ENCODE results near the gene MED13L.

- no peak for TF ChIP-seq CTCF (IDR thresholded peaks at IDR 0.05; ENCODE audit: borderline replicate concordance, extremely low read depth, low read length, poor library complexity, severe bottlenecking)
- no peak for TF ChIP-seq EZH2 (IDR thresholded peaks at IDR 0.05; ENCODE audit: borderline replicate concordance, low read depth, low read length, severe bottlenecking)
These were observed 238.4 kb downstream of the MED13L start for GRCh38 chr12:116039081-116039480.

Measured in DND-41 (cell line).